HCT116 (cell line): ENCODE data around the gene HPD. TPM values are rescaled to one million over a fixed set of nuclear protein-coding genes. Genes with fewer than 3 reads are reported as not detected.

ENCODE experiments used
- ATAC-seq: fragments of 200-7000 bp; cut with Tn5 transposase; 2 replicates; pipeline ENCODE4 v1.9.1; 2020; ENCODE audit warnings: mild to moderate bottlenecking, moderate library complexity
- BruUV-seq: library from RNA; stranded (reverse); fragments of 400-500 nt; replicated peaks from 2 replicates; lab custom pipeline; 2021; lab: Mats Ljungman, UMichigan
- CTCF ChIA-PET: fragments of 300-600 bp; sonication (Branson Sonifier 250); formaldehyde crosslinking; loops from one replicate; lab custom pipeline; 2021; ENCODE audit warnings: antibody characterized with exemption; lab: Charles Lee
- POLR2A ChIA-PET: fragments of 300-600, 350-600 bp; sonication (Branson Sonifier 250); formaldehyde crosslinking; loops from one replicate; lab custom pipeline; 2021; ENCODE audit warnings: antibody characterized with exemption; lab: Charles Lee
- RAD21 ChIA-PET, 2 experiments: fragments of 300-600 bp; sonication (Branson Sonifier 250); formaldehyde crosslinking; loops; one replicate each; lab custom pipeline; 2023; ENCODE audit warnings: low total read pairs in 2 of 2; ENCODE audit not compliant: uncharacterized antibody in 2 of 2, unreplicated experiment in 2 of 2, low non-redundant PET in 1 of 2; lab: Charles Lee
- DNase-seq: peaks from one replicate; pipeline ENCODE4 v3.0.0-alpha.2; 2010; ENCODE audit warnings: low read depth, low spot score
- H2AFZ ChIP-seq: fragments of 200-600 bp; shearing (Covaris generic), sonication (generic); 2 replicates; pipeline ENCODE4 v1.6.1; 2017; ENCODE audit warnings: low read depth, mixed run types, mixed read lengths, antibody characterized with exemption, low read length; ENCODE audit not compliant: poor library complexity, severe bottlenecking
- H3K27ac ChIP-seq: 2 replicates; pipeline ENCODE4 v1.5.1; 2012; ENCODE audit warnings: low read depth, low read length
- H3K27me3 ChIP-seq: fragments of 200-600 bp; sonication (generic); 2 replicates; pipeline ENCODE4 v1.6.1; 2016; ENCODE audit warnings: mixed run types, low read length, mixed read lengths; ENCODE audit not compliant: insufficient read depth
- H3K36me3 ChIP-seq, 2 experiments: fragments of 200-500 bp in 1 of 2; fragments of 200-600 bp in 1 of 2; sonication (Bioruptor generic) in 1 of 2; sonication (generic) in 1 of 2; 2 replicates each; pipeline versions ENCODE4 v1.5.1 to v1.6.1; 2014 to 2016; ENCODE audit warnings: low read length in 2 of 2, inconsistent platforms in 1 of 2, mixed read lengths in 1 of 2, mixed run types in 1 of 2; ENCODE audit not compliant: insufficient read depth in 2 of 2, control insufficient read depth in 1 of 2
- H3K4me1 ChIP-seq, 2 experiments: fragments of 200-600 bp in 1 of 2; sonication (generic) in 1 of 2; 2 replicates each; pipeline versions ENCODE4 v1.5.1 to v1.6.1; 2012 to 2017; ENCODE audit warnings: low read length in 2 of 2, inconsistent platforms in 1 of 2, mild to moderate bottlenecking in 1 of 2, mixed read lengths in 1 of 2, mixed run types in 1 of 2, moderate library complexity in 1 of 2; ENCODE audit not compliant: insufficient read depth in 2 of 2, control insufficient read depth in 1 of 2
- H3K4me2 ChIP-seq: fragments of 200-600 bp; sonication (generic); 2 replicates; pipeline ENCODE4 v1.6.1; 2017; ENCODE audit warnings: mixed run types, low read length, mixed read lengths
- H3K4me3 ChIP-seq, 2 experiments: fragments of 200-600 bp in 1 of 2; sonication (generic) in 1 of 2; replicated peaks in 1 of 2; 2 replicates each; pipeline ENCODE4 v1.5.1; 2011 to 2016; ENCODE audit warnings: low read length in 2 of 2, control low read depth in 1 of 2, low read depth in 1 of 2, mild to moderate bottlenecking in 1 of 2, mixed read lengths in 1 of 2, mixed run types in 1 of 2
- H3K79me2 ChIP-seq: fragments of 200-600 bp; sonication (generic); 2 replicates; pipeline ENCODE4 v1.6.1; 2017; ENCODE audit warnings: mild to moderate bottlenecking, mixed run types, low read length, moderate library complexity, mixed read lengths; ENCODE audit not compliant: insufficient read depth
- H3K9ac ChIP-seq: fragments of 200-600 bp; sonication (generic); 2 replicates; pipeline ENCODE4 v1.6.1; 2016; ENCODE audit warnings: low read length, mixed read lengths
- H3K9me2 ChIP-seq: fragments of 200-600 bp; sonication (generic), shearing (Covaris generic); 2 replicates; pipeline ENCODE4 v1.6.1; 2017; ENCODE audit warnings: mixed run types, mild to moderate bottlenecking, moderate library complexity; ENCODE audit not compliant: insufficient read depth
- H3K9me3 ChIP-seq, 2 experiments: fragments of 200-500 bp in 1 of 2; fragments of 200-600 bp in 1 of 2; sonication (Bioruptor generic) in 1 of 2; sonication (generic) in 1 of 2; 2 replicates each; pipeline ENCODE4 v1.6.1; 2014 to 2017; ENCODE audit warnings: low read length in 2 of 2, mixed read lengths in 2 of 2, inconsistent platforms in 1 of 2, low read depth in 1 of 2, mild to moderate bottlenecking in 1 of 2, mixed run types in 1 of 2, moderate library complexity in 1 of 2; ENCODE audit not compliant: control insufficient read depth in 1 of 2, insufficient read depth in 1 of 2
- H4K20me1 ChIP-seq: fragments of 200-600 bp; sonication (generic), shearing (Covaris generic); 2 replicates; pipeline ENCODE4 v1.6.1; 2017; ENCODE audit warnings: mixed run types, mild to moderate bottlenecking, moderate library complexity; ENCODE audit not compliant: insufficient read depth
- POLR2A ChIP-seq: IDR thresholded peaks from 2 replicates; pipeline ENCODE4 v1.7.0; 2011; ENCODE audit warnings: borderline replicate concordance; ENCODE audit not compliant: insufficient read depth, insufficient read length; ENCODE audit errors: extremely low read depth
- POLR2AphosphoS5 ChIP-seq: IDR thresholded peaks from 2 replicates; pipeline ENCODE4 v1.6.1; 2011; ENCODE audit warnings: mild to moderate bottlenecking, low read depth, low read length, moderate library complexity
- RAD21 ChIP-seq: IDR thresholded peaks from 2 replicates; pipeline ENCODE4 v1.6.1; 2012; ENCODE audit warnings: low read depth, mild to moderate bottlenecking
- YY1 ChIP-seq: IDR thresholded peaks from 2 replicates; pipeline ENCODE4 v1.6.1; 2011; ENCODE audit warnings: low read length, low read depth, moderate library complexity, mild to moderate bottlenecking; ENCODE audit not compliant: insufficient replicate concordance; ENCODE audit errors: extremely low read depth
- intact Hi-C: fragments of 100-400 bp; cut with micrococcal nuclease; formaldehyde crosslinking; loops from 2 replicates; pipeline ENCODE4 v1.10.0; 2022
- total RNA-seq: library from RNA; stranded (reverse); gene quantifications from one replicate; pipeline ENCODE4 v1.2.1, GENCODE V29; 2021; ENCODE audit not compliant: unreplicated experiment
- TF ChIP-seq, protein P1 (sequence below): IDR thresholded peaks from 2 replicates; pipeline ENCODE4 v1.6.1; 2012

Gene HPD
- total RNA-seq, 1 experiment from 2014 or later, result 1.1 TPM

GRCh38 chr12:121815263-121815662, 43.4 kb downstream of the HPD start:
- H4K20me1 ChIP-seq, result no peaks in the 10 kb centered on the region
- H3K79me2 ChIP-seq, result peaks cover 52% of the 10 kb centered on the region
- RAD21 ChIA-PET, result no interaction called here
- TF ChIP-seq POLR2AphosphoS5 (no peak), POLR2A (no peak)
- TF ChIP-seq, all 23 proteins: peak for 0
- ChIA-PET CTCF (interaction anchor here (0.7 kb wide), 1 partner anchor 18 kb away, joined by 3 read pairs; no protein-coding TSS in a partner anchor), POLR2A (no interaction called here)
- no peaks in the 10 kb centered on the region for H3K27me3 ChIP-seq
- ATAC-seq (no peak), DNase-seq (no peak)
- H3K27ac ChIP-seq, result no peak overlapping the region
- H3K9me2 ChIP-seq, result no peaks in the 10 kb centered on the region
- H3K4me1 ChIP-seq, result peaks cover 6 to 26% of the 10 kb centered on the region in 2 experiments
- no peak overlapping the region for H2AFZ ChIP-seq
- H3K4me2 ChIP-seq, result no peak overlapping the region
- no peak overlapping the region for H3K4me3 ChIP-seq
- no peak overlapping the region for H3K9ac ChIP-seq
- peaks cover 32 to 35% of the 10 kb centered on the region in 2 experiments; a peak in 3 of 4 replicates for H3K36me3 ChIP-seq
- BruUV-seq, result no TSS peak
- intact Hi-C loops, result no loop called here
- no peaks in the 10 kb centered on the region for H3K9me3 ChIP-seq

GRCh38 chr12:121814429-121815119, 44.1 kb downstream of the HPD start:
- intact Hi-C loops, result no loop called here
- no peak for ATAC-seq
- H3K27me3 ChIP-seq, result no peaks in the 10 kb centered on the region
- H3K4me1 ChIP-seq, result peaks cover 6 to 26% of the 10 kb centered on the region in 2 experiments
- no peaks in the 10 kb centered on the region for H3K9me3 ChIP-seq
- no peak for TF ChIP-seq RAD21
- TF ChIP-seq, protein P1, sequence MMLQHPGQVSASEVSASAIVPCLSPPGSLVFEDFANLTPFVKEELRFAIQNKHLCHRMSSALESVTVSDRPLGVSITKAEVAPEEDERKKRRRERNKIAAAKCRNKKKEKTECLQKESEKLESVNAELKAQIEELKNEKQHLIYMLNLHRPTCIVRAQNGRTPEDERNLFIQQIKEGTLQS, result no peak
- no peak for TF ChIP-seq YY1
- H3K27ac ChIP-seq, result no peak overlapping the region
- peaks cover 57% of the 10 kb centered on the region for H3K79me2 ChIP-seq
- H3K4me3 ChIP-seq, result no peak overlapping the region
- no peak overlapping the region for H2AFZ ChIP-seq
- no TSS peak for BruUV-seq
- H3K9me2 ChIP-seq, result no peaks in the 10 kb centered on the region
- no peak for DNase-seq
- peaks cover 29 to 32% of the 10 kb centered on the region in 2 experiments; a peak in 3 of 4 replicates for H3K36me3 ChIP-seq
- no peak overlapping the region for H3K9ac ChIP-seq
- no peak overlapping the region for H3K4me2 ChIP-seq
- CTCF ChIA-PET, result no interaction called here
- H4K20me1 ChIP-seq, result no peaks in the 10 kb centered on the region
- POLR2A ChIA-PET, result no interaction called here
- RAD21 ChIA-PET, result no interaction called here
